ENCODE results near the gene PRKG1. TPM values are rescaled to one million over a fixed set of nuclear protein-coding genes. Genes with fewer than 3 reads are reported as not detected.

PRKG1 gene
- total RNA-seq, 1 experiment from 2014 or later, result 0.21 TPM

DNA sequence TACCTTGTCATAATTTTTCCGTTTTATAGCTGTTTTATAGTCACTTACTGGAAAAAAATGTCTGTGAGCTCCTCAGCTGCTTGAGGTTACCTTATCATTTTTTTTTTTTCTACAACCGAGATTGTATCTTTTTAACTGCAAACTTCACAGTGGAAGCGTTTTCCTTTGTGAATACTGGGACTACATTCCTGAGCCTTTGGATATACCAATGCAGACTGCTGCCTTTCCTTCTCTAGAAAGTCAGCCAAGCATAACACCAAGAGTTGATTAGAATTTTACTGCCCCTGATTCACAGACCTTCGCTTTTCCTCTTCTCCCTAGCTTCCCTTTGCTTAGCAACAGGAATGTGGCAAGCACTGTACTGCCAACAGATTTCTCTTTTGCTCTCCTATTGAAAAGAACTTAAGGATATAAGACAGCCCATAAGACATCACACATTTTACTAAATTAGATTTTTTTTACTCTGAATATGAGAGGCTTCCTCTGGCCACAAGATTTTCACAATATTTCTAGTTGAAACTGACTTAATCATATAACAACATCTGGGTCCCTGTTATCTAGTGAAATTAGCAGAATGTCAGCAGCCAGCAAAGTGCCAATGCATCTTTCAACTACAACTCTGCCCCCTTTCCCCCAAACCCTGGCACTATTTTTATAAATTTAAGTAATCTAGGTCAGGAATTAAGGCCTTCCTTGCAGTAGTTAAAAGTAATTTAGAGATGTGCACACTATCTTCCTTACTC lies 170.6 kb downstream of the PRKG1 start:
- intact Hi-C loops (cut with micrococcal nuclease; ENCODE audit: unreplicated experiment), result no loop called here
- Mint-ChIP-seq H3K9me3 (ENCODE audit: low read depth, unreplicated experiment) (no peaks in the 10 kb centered on the region), H3K27ac (ENCODE audit: unreplicated experiment) (no peak overlapping the region), H3K36me3 (ENCODE audit: insufficient read depth, unreplicated experiment) (no peaks in the 10 kb centered on the region), H3K27me3 (ENCODE audit: unreplicated experiment) (peaks cover 41% of the 10 kb centered on the region), H3K4me1 (ENCODE audit: low read depth, unreplicated experiment) (no peaks in the 10 kb centered on the region), H3K4me3 (ENCODE audit: low read depth, unreplicated experiment) (no peak overlapping the region)
- DNase-seq, result no peak
- TF ChIP-seq, protein P1, sequence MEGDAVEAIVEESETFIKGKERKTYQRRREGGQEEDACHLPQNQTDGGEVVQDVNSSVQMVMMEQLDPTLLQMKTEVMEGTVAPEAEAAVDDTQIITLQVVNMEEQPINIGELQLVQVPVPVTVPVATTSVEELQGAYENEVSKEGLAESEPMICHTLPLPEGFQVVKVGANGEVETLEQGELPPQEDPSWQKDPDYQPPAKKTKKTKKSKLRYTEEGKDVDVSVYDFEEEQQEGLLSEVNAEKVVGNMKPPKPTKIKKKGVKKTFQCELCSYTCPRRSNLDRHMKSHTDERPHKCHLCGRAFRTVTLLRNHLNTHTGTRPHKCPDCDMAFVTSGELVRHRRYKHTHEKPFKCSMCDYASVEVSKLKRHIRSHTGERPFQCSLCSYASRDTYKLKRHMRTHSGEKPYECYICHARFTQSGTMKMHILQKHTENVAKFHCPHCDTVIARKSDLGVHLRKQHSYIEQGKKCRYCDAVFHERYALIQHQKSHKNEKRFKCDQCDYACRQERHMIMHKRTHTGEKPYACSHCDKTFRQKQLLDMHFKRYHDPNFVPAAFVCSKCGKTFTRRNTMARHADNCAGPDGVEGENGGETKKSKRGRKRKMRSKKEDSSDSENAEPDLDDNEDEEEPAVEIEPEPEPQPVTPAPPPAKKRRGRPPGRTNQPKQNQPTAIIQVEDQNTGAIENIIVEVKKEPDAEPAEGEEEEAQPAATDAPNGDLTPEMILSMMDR (IDR thresholded peaks at IDR 0.05; ENCODE audit: unreplicated experiment), result no peak
- BruUV-seq (replicated peaks), result no TSS peak
- CTCF ChIA-PET, result no interaction called here

DNA sequence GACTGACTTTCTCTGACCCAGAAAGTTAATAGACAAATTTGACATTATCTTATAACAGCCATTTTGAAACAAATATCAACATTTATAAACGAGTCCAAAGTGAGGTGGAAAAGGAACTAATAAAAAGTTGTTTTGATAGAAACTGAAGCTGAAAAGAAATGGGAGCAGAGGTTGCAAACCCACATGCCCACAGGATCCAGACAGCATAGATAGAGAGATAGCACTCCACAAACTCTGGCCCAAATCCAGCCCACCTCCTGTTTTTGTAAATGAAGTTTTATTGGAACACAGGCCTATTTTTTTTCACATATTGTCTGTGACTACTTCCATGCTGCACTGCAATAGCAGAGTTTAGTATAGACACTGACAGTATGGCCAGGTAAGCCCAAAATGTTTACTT lies 171.9 kb downstream of the PRKG1 start:
- CTCF ChIA-PET, result no interaction called here
- no peak for DNase-seq
- Mint-ChIP-seq H3K27ac (ENCODE audit: unreplicated experiment) (no peak overlapping the region), H3K36me3 (ENCODE audit: insufficient read depth, unreplicated experiment) (no peaks in the 10 kb centered on the region), H3K27me3 (ENCODE audit: unreplicated experiment) (peaks cover 41% of the 10 kb centered on the region), H3K4me1 (ENCODE audit: low read depth, unreplicated experiment) (no peaks in the 10 kb centered on the region), H3K4me3 (ENCODE audit: low read depth, unreplicated experiment) (no peak overlapping the region), H3K9me3 (ENCODE audit: low read depth, unreplicated experiment) (no peaks in the 10 kb centered on the region)
- TF ChIP-seq, protein P1 (IDR thresholded peaks at IDR 0.05; ENCODE audit: unreplicated experiment), result no peak
- no TSS peak for BruUV-seq (replicated peaks)
- intact Hi-C loops (cut with micrococcal nuclease; ENCODE audit: unreplicated experiment), result no loop called here

DNA sequence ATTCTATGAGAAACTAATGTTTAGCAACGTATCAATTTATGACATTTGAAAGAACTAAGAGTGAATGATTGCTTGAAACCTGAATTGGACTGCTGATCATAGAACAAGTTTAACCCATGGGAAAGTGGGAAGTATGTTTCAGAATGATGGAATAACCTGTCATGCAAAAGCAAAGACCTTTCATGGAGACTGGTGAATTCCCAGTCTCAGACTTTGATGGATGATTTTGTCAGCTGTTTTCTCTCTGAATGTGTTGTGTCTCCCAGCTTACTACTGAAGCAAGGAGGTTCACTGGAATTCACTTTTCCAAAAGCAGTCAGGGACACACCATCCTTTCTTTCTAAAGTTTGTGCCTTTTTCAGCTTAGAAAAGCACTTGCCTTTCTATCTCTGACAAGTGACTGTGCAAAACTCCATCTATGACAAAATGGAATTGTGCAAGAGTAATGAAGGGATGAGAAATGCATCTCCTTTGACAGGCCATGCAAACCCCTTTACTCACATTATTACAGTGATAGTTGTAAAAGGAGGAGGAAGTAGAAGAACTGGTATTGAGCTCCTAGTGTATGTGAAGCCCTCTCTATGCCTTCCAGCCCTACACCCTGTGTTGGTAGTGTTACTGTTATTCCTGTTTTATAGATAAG lies 176.1 kb downstream of the PRKG1 start:
- CTCF ChIA-PET, result no interaction called here
- TF ChIP-seq, protein P1 (IDR thresholded peaks at IDR 0.05; ENCODE audit: unreplicated experiment), result no peak
- intact Hi-C loops (cut with micrococcal nuclease; ENCODE audit: unreplicated experiment), result no loop called here
- Mint-ChIP-seq H3K36me3 (ENCODE audit: insufficient read depth, unreplicated experiment) (no peaks in the 10 kb centered on the region), H3K9me3 (ENCODE audit: low read depth, unreplicated experiment) (no peaks in the 10 kb centered on the region), H3K4me1 (ENCODE audit: low read depth, unreplicated experiment) (no peaks in the 10 kb centered on the region), H3K27me3 (ENCODE audit: unreplicated experiment) (peaks cover 14% of the 10 kb centered on the region), H3K4me3 (ENCODE audit: low read depth, unreplicated experiment) (no peak overlapping the region), H3K27ac (ENCODE audit: unreplicated experiment) (no peak overlapping the region)
- no peak for DNase-seq
- no TSS peak for BruUV-seq (replicated peaks)

- no peak overlapping the region for H3K27ac Mint-ChIP-seq (ENCODE audit: unreplicated experiment)
- no peaks in the 10 kb centered on the region for H3K9me3 Mint-ChIP-seq (ENCODE audit: low read depth, unreplicated experiment)
- BruUV-seq (replicated peaks), result no TSS peak
- H3K36me3 Mint-ChIP-seq (ENCODE audit: insufficient read depth, unreplicated experiment), result no peaks in the 10 kb centered on the region
- no peak overlapping the region for H3K4me3 Mint-ChIP-seq (ENCODE audit: low read depth, unreplicated experiment)
- peaks cover 21% of the 10 kb centered on the region for H3K27me3 Mint-ChIP-seq (ENCODE audit: unreplicated experiment)
- DNase-seq, result no peak
- CTCF ChIA-PET, result no interaction called here
- TF ChIP-seq, protein P1 (IDR thresholded peaks at IDR 0.05; ENCODE audit: unreplicated experiment), result no peak
- H3K4me1 Mint-ChIP-seq (ENCODE audit: low read depth, unreplicated experiment), result no peaks in the 10 kb centered on the region
- intact Hi-C loops (cut with micrococcal nuclease; ENCODE audit: unreplicated experiment), result no loop called here
Observed at GRCh38 chr10:51251110-51251509, 176.8 kb downstream of the PRKG1 start.
